Stimulated activated CD8-positive, alpha-beta memory T cell treated with anti-CD3 and anti-CD28 coated beads, Interleukin-15, amount 100 ng/mL, for 48 hours (primary cell): ENCODE results near the gene LGI4.

Experiments
- DNase-seq, 2 donors: peaks; one replicate each; pipeline ENCODE4 v3.0.0-alpha.2; 2020; ENCODE audit warnings: low read depth in 2 of 2

The LGI4 gene

DNA sequence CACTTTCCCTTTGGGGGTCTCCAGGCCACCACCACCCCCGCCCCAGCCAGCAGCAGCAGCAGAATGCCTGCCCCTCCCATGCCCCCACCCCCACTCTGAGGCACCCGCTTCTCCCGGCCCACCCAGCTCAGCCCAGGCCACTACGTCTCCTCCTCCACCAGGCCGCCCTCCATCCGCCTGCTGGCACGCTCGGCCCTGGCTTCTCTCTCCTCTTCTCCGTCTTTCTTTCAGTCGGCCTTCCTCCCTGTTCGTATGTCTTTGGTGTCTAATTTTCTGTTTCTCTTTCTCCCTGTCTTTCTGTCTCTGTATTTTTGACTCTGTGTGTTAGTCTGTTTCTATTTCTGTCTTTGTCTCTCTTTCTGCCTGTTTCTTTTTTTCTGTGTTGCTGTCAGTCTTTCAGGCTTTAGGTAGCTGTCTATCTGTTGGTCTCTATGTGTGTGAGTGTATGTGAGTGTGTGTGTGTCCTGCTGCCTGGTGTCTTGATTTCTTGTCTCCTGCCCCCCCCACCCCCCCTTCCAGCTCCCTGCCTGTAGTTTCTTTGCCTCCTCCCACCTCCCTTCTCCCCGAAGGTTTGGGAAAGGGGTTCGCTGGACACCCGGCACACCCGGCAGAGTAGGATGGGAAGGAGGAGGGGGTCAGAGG is at the start of gene LGI4:
Gene LGI4, minus strand, starts transcription at position 459 of the 642 bp plus-strand sequence. Its CDS starts 379 bp downstream, at position 80.
- no peak for DNase-seq

DNA sequence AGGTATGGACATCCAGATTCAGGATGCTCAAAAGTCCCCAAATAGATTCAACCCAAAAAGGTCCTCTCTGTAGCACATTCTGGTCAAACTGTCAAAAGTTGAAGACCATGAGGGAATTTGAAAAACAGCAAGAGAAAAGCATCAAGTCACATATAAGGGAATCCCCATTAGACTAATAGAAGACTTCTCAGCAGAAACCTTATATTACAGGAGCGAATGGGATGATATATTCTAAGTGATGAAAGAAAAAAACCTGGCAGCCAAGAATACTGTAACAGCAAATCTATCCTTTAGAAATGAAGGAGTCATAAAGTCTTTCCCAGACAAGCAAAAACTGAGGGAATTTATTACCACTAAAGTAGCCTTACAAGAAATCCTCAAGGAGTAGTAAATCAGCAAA is 49.4 kb upstream of the LGI4 start:
- DNase-seq = no peak

DNA sequence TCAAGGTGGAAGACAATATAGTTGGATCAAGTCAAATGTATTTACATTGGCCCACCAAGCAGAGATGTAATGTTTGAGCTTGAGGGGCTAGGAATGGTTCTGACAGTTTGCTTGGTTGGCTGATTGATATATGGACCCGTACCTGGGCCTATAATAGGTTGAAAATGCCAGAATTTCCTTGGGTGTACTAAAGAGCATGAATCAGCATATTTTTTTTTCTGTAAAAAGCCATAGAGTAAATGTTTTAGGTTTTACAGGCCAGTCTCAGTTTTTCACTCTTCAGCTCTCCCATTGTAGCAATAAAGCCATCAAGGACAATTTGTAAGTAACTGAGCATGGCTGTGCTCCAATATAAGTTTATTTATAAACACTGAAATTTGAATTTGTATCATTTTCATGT is 46.5 kb upstream of the LGI4 start:
- DNase-seq = no peak

DNA sequence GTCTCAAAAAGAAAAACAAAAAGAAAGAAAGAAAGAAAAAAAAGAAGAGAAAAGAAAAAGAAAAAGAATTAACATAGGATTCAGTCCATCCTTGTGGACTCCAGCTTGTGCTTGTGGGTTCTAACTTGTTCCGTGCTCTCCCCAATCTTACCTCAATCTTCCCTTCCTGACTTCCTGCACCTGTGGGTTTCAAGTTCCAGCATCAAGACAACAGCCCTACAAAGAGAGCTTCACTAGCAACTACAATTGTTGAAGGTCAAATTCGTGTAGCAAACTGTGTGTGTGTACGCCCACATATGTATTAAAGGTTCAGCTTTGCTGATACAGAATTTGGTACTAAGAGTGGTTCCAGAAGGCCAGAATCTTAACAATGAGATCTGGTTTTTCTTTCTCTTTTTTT is 45.0 kb upstream of the LGI4 start:
- DNase-seq = no peak

DNA sequence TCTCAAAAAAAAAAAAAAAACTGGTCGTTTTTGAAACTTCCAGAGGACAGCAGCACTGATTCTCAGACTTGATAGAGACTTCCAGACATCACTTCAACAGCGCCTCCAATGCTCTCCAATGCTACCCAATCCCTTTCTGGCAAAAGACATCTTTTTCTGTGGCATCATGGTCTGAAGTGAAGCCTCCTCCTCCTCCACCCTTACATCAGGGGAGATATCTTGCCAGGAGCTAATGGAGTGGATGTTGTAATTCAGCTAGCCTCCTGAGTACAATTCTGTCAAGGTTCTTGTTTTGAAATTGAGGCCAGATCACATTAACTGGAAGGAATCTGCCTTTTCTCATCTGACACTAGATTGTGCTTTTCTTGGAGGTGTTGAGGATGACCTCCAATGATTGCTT is 43.8 kb upstream of the LGI4 start:
- DNase-seq = no peak

DNA sequence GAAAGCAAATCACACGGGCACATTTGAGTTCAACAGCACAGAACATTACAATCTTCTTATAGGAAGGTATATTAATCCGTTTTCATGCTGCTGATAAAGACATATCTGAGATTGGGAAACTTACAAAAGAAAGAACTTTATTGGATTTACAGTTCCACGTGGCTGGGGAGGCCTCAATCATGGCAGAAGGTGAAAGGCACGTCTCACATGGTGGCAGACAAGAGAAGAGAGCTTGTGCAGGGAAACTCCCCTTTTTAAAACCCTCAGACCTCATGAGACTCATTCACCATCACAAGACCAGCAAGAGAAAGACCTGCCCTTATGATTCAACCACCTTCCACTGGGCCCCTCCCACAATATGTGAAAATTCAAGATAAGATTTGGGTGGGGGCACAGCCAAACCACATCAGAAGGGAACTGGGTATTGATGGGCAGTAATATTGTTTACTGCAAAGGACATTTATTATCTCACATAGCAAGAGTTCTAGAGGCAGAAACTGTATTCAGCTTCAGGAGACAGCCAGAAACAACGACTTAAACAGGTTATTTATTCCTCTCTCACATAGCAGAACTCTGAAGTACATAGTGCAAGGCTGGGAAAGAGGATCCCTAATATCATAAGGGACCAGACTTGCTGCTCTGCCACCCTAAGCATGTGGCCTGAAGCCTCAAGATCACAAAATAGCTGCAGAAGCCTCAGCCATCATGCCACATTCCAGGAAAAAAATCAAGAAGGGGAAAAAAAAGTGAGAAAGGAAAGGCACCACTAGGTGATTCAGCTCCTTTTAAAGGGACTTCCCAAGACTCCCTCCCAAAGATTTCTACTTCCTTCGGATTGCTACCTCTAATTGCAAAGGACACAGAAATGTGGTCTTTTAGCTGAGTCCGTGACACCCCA is 42.8 kb upstream of the LGI4 start:
- no peak for DNase-seq

DNA sequence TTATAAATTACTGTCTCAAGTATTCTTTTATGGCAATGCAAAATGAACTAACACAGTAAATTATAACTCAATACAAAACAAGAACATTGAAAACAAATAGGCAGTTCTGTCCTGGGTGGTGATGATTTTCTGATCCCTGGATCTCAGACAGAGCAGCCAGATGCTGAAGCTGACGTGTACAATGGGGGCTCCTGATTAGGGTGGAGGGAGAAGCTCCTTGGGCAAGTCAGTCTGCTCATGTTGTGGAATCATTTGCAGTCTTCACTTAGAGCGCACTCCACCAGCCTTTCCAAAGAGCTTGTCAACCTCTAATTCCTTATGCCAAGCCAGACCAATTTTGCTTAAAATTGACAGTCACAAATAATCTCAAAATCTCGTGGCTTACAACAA is 41.3 kb upstream of the LGI4 start:
- no peak for DNase-seq

DNA sequence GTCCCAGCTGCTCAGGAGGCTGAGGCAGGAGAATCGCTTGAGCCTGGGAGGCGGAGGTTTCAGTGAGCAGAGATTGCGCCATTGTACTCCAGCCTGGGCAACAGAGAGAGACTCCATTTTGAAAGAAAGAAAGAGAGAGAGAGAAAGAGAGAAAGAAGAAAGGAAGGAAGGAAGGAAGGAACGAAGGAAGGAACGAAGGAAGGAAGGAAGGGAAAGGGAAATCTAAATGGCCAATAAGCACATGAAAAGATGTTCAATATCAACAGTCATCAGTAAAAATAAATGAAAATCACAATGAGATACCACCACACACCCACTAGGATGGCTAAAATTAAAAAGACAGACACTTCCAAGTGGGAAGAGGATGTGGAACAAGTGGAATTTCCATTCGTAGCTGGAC is 39.4 kb upstream of the LGI4 start:
- no peak for DNase-seq

DNA sequence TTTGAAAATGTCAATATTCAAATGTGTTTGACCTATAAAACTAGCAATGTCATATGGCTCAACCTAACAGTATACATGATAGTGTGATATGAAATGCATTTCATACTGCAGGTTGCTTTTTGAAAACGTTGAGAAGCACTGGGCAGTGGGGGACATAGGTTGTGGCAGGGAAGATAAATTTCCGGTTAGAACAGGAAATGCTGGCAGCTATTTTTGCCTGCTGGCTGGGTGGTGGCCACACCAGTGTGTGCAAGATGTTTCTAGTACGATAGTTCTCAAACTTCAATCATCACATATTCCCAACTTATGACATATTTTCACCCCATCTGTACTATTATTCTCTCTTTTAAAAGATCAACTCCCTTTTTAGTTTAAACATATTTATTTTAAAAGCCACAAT is 36.9 kb upstream of the LGI4 start:
- no peak for DNase-seq

DNA sequence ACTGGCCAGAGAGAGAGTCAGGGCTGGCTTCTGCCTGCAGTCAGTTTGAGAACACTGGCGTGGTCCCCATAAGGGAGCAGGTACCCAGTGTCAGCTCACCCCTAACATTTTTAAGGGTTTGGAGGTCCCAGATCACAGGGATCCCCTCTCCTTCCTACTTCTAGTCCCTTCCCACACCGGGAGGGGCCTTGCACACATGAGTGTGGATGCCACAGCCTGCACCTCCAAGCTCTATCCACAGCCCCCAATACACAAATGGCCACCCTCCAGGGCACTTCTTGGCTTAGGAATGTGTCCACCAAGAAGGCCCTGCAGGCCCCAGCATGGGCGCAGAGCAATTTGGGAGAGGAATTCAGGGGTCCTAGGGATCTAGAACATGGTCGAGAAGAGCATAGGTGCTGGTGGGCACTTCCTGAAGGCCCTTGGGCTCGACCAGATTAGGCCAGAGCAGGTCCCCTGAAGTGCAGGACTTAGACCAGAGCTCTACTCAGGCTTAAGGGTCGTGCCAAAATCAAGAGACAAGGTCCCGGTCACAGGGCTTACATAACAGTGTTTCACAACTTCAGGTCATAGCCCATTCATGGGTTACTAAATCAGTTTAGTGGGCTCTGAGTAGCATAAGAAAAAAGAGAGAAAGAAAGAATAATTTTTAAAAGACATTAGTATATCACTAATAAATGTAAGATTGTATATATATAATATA is 35.7 kb upstream of the LGI4 start:
- DNase-seq = no peak

DNA sequence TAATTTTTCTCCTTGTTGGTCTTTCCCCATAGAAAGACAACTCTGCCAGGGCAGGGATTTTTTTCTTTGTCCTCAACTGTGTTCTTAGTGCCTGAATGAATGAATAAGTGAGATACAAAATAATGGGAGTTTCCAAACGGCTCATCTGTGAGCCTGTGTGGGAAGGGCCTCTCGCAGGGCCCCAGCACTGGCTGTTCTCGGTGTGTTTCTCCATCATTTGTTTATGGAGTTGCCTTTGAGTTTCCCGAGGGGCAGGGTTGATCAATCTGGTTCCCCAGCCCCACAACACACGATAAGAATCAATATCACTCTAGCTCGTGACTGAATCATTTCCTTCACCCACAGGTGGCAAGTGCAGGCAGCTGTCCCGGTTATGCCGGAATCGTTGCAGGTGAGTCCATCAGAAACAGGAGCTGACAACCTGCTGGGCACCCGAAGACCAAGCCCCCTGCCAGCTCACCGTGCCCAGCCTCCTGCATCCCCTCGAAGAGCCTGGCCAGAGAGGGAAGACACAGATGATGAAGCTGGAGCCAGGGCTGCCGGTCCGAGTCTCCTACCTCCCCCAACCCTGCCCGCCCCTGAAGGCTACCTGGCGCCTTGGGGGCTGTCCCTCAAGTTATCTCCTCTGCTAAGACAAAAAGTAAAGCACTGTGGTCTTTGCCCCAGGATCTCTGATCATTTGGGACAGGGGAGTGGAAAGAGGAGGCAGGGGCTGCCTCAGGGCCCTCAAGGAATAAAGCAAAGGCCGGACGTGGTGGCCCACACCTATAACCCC is 34.5 kb upstream of the LGI4 start:
- no peak for DNase-seq

DNA sequence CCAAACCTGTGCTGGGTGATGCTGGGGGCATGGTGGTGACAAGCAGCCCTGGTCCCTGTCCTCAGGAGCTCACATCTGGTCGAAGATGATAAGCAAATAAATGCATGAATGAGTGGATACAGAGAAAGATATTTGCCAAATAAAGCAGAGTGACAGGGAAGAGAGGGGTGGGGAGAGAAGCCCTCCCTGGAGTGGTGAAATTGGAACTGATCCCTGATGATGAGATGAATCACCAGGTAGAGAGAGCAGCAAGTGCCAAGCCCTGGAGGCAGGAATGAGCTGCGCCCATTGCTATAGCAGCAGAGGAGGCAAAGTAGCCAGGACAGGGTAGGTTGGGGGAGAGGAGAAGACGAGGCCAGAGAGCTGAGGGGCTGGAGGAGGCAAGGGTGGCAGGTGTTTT is 33.3 kb upstream of the LGI4 start:
- no peak for DNase-seq

DNA sequence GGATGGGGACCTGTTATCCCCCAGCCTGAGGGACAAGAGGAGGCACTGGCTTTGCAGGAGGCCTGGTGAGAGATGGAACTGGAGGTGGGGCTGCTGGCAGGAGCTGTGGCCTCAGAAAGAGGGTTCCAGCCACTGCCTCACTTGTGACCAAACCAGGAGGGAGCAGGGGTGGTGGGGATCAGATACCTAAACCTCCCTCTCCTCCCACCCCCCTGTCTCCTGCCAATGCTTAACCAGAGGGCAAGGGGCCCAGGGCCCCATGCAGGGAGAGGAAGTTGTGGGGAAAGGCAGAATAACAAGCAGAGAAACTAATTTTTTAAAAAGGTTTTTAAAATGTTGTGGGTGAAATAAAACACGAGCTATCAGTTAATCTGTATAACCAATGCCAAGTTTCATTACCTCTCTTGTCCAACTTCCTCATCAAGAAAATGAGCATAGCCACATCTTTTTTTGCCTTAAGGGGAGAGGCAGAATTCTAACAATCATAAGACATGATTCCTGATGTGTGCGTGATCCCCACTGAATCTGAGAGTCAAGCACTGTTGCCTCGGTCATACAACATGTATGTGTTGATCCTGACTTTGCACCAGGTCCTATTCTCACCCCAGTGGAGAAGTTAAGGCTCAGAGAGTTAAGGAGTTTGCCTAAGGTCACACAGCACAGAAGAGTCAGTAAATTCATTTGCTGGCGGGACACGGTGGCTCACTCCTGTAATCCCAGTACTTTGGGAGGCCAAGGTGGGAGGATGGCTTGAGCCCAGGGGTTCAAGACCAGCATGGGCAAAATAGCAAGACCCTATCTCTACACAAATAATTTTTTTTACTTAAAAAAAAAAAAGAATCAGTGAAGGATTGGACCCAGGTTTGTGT is 32.6 kb upstream of the LGI4 start:
- no peak for DNase-seq

DNA sequence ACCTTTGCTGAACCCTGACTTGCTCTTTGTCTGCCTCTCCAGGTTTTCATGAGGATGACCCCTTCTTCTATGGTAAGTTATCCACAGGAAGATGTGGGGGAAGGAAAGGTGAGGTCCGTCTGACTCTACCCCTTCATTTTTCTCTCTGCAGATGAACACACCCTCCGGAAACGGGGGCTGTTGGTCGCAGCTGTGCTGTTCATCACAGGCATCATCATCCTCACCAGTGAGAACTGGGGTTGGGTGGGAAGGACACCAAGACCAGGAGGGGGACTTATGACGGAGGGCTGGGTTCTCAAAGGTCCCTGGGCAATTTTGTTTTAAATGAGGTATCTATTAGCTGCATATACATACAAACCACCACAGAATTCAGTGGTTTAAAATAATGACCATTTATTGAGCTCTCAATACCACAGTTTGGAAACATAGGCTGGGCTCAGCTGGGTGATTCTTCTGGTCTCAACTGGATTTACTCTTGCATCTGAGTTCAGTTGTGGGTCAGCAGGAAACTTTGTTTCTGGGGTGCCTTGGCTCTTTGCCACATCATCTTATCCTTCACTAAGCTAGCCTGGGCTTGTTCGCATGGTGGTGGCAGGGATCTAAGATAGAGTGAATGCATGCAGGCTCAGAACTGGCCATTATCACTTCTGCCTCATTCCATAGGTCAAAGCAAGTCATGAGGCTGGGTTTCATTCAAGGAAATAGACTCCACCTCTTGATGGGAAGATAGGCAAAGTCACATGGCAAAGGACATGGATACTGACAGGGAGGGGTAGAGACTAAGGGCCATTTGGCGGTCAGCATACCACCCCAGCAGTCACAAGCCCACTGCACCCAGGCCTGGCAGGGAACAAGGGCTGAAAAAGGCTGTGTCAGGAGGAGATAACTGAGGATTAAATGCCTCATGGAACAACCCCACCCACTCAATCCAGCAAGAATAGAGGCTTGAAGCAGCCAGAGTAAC is 31.5 kb upstream of the LGI4 start:
- DNase-seq = no peak

DNA sequence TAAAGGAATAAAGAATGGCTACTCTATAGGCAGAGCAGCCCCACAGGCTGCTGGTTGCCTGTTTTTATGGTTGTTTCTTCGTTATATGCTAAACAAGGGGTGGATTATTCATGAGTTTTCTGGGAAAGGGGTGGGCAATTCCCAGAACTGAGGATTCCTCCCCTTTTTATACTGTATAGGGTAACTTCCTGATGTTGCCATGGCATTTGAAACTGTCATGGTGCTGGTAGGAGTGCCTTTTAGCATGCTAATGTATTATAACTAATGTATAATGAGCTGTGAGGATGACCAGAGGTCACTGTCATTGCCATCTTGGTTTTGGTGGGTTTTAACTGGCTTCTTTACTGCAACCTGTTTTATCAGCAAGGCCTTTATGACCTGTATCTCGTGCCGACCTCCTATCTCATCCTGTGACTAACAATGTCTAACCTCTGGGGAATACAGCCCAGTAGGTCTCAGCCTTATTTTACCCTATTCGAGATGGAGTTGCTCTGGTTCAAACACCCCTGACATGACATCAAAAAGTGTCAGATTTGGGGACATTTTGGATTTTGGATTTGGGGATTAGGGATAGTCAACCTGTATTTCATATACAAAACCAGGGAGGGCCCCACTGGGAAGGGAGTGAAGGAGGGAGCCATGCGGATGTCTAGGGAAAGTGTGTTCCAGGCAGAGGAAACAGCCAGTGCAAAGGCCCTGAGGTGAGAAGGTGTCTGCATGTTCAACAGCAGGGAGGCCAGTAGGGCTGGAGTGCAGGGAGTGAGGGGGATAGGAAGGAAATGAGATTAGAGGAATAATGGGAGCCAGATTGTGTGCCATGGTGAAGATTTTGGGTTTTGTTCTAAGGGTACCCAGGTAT is 30.6 kb upstream of the LGI4 start:
- DNase-seq = no peak

DNA sequence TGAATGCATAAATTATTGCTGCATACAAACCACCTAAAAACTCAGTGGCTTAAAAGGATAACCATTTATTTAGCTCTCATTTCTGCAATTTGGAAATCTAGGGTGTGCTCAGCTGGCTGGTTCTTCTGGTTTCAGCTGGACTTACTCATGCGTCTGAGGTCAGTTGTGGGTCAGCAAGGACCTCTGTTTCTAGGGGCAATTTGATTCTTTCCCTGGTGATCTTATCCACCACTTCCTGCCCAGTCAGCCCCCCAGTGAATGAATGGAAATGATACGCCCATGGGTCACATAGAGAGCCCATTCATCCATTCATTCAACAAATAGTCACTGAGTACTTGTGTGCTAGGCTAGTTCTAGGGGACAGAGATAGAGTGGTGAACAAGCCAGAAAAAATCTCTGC is 29.6 kb upstream of the LGI4 start:
- no peak for DNase-seq

DNA sequence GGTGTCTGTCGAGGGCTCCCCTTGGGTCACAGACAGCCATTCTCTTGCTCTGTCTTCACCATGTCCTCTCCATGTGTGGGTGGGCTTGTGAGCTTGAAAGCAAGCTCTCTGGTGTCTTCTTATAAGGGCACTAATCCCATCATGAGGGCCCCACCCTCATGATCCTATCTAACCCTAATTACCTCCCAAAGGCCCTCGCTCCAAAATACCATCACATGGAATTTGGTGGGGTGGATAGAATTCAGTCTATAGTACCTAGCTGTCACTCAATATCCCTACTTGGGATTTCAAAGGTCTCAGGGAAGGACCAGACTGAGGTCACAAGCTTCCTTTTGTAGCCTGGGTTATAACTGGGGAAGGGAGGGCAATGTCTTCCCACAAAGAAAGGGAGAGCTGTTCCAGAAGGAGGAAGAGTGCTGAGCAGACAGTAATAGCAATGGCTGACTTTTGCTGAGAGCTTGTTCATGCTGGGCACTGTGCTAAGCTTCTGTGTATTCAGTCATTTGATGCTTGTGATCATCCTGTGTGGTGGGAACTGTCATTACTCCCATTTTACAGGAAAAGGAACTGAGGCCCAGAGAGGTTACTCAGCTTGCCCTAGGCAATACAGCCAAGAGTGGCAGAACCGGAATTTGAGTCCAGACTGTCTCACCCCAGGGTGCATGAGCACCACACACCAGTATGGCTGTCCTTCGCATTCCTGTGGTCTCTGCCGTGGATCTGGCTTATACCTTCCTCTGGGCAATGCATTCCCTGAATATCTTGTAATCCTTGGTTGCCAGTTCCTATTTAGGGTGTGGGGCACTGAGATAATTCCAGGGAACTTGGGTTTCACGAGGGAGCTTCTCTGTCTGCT is 27.8 kb upstream of the LGI4 start:
- DNase-seq = no peak

DNA sequence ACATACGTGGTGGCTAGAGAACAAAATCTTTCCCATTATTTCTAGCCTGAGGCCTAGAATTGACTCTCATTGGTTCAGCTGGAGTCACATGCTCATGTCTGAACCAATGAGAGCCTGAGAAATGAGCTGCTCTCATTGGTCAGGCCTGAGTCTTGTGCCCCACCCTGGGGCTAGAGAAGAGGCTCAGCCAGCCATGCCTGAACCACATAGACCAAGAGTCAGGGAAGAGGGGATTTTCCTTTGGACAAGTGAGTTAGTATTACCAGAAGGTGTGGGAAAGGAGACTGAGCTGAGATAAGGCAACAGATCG is 26.5 kb upstream of the LGI4 start:
- DNase-seq = no peak
